Lung (tissue), 12 donors: ENCODE data around the gene CAMK1D. TPM values are rescaled to one million over a fixed set of nuclear protein-coding genes. Genes with fewer than 3 reads are reported as not detected.

Source experiments
- ATAC-seq: fragments of 200-7000 bp; cut with Tn5 transposase; one replicate; pipeline ENCODE4 v1.9.1; 2020; ENCODE audit warnings: moderate number of reproducible peaks; ENCODE audit not compliant: insufficient read depth, low FRiP score
- DNase-seq, 3 donors: peaks; one replicate each; pipeline ENCODE4 v3.0.0-alpha.2; 2013 to 2017
- H3K27ac ChIP-seq, 2 donors: one replicate each; pipeline ENCODE4 v1.5.1; 2013; ENCODE audit warnings: mild to moderate bottlenecking in 2 of 2, moderate library complexity in 2 of 2, control low read depth in 1 of 2, inconsistent platforms in 1 of 2, low read depth in 1 of 2, low read length in 1 of 2
- H3K27me3 ChIP-seq, 3 donors: one replicate each; pipeline ENCODE4 v1.5.1; 2013; ENCODE audit warnings: low read length in 2 of 3; ENCODE audit not compliant: control insufficient read depth in 3 of 3, insufficient read depth in 3 of 3
- H3K36me3 ChIP-seq, 4 donors: one replicate each; pipeline ENCODE4 v1.5.1; 2013; ENCODE audit warnings: low read length in 4 of 4, mild to moderate bottlenecking in 1 of 4, moderate library complexity in 1 of 4; ENCODE audit not compliant: control insufficient read depth in 4 of 4, insufficient read depth in 4 of 4
- H3K4me1 ChIP-seq, 5 donors: one replicate each; pipeline ENCODE4 v1.5.1; 2013; ENCODE audit warnings: low read length in 5 of 5, mild to moderate bottlenecking in 2 of 5, moderate library complexity in 1 of 5; ENCODE audit not compliant: control insufficient read depth in 5 of 5, insufficient read depth in 5 of 5
- H3K4me3 ChIP-seq: one replicate; pipeline ENCODE4 v1.5.1; 2013; ENCODE audit warnings: mild to moderate bottlenecking, control low read depth, moderate library complexity
- H3K9ac ChIP-seq, 2 donors: one replicate each; pipeline ENCODE4 v1.5.1; 2013; ENCODE audit warnings: low read length in 2 of 2, control low read depth in 1 of 2; ENCODE audit not compliant: insufficient read depth in 1 of 2
- H3K9me3 ChIP-seq, 4 donors: one replicate each; pipeline ENCODE4 v1.5.1; 2013; ENCODE audit warnings: low read length in 3 of 4, mild to moderate bottlenecking in 1 of 4, moderate library complexity in 1 of 4; ENCODE audit not compliant: control insufficient read depth in 4 of 4, insufficient read depth in 3 of 4
- WGBS, 2 donors: extraction: QIAGEN DNeasy Blood & Tissue Kit; methylation state at CpG; one replicate each; pipeline ENCODE4 v1.1.7; 2013; 5-methylcytosine and 5-hydroxymethylcytosine counted together
- polyA plus RNA-seq, 2 donors: library from polyadenylated mRNA; stranded (reverse); fragments of 200-250 nt; gene quantifications; one replicate each; pipeline ENCODE4 v1.2.1, GENCODE V29; 2013
- total RNA-seq, 2 donors: library from RNA; depleted of rRNA in 1 of 2; stranded (reverse); fragments of >200 nt in 1 of 2; gene quantifications; one replicate each; pipeline ENCODE4 v1.2.1, GENCODE V29; 2014 to 2021
- TF ChIP-seq, protein P1 (sequence below): IDR thresholded peaks from 2 replicates; pipeline ENCODE4 v1.5.1; 2012; ENCODE audit warnings: mild to moderate bottlenecking; ENCODE audit errors: control extremely low read depth, extremely low read depth
- donor health status: control.
- donor health status: control.
- donor health status: Bipolar disorder and iron deficiency.
- donor health status: healthy.
- donor health status: DM: yes; HTN: yes; CAD: no.

CAMK1D gene
- total and polyA plus RNA-seq, 4 donors: 3.2 to 37.4 (median 7.0) TPM

DNA sequence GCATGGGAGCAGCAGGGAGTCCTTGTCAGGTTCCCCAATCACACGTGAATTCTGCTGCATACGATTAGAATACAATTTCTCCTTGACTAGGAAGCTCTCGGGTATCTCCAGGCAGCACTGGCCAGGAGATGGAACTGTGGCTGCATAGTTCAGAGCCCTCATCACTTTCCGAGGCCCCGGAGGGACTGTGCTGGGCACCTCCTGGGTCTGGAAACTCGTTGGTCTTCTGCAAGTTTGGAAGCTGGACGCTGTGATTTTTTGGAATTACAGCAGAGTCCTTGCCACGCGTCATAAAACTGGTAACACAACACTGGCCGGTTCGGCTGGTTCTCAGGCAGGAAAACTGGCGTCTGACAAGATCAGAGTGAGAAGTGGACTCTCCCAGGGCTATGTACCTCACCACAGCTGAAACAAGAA is 436.1 kb downstream of the CAMK1D start:
- Histone ChIP-seq H3K4me3 (no peak overlapping the region), H3K27ac (no peak overlapping the region), H3K9me3 (peaks cover 0 to 2% (median 0%) of the 10 kb centered on the region in 4 donors), H3K36me3 (no peaks in the 10 kb centered on the region), H3K27me3 (peaks cover 0 to 10% (median 0%) of the 10 kb centered on the region in 3 donors), H3K9ac (no peak overlapping the region), H3K4me1 (peaks cover 0 to 8% (median 0%) of the 10 kb centered on the region in 5 donors)
- TF ChIP-seq, protein P1, sequence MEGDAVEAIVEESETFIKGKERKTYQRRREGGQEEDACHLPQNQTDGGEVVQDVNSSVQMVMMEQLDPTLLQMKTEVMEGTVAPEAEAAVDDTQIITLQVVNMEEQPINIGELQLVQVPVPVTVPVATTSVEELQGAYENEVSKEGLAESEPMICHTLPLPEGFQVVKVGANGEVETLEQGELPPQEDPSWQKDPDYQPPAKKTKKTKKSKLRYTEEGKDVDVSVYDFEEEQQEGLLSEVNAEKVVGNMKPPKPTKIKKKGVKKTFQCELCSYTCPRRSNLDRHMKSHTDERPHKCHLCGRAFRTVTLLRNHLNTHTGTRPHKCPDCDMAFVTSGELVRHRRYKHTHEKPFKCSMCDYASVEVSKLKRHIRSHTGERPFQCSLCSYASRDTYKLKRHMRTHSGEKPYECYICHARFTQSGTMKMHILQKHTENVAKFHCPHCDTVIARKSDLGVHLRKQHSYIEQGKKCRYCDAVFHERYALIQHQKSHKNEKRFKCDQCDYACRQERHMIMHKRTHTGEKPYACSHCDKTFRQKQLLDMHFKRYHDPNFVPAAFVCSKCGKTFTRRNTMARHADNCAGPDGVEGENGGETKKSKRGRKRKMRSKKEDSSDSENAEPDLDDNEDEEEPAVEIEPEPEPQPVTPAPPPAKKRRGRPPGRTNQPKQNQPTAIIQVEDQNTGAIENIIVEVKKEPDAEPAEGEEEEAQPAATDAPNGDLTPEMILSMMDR: no peak
- ATAC-seq (no peak), DNase-seq (no peak)
- WGBS, 2 donors: 68 to 83% methylated on average over 12 of the region's 12 CpGs

DNA sequence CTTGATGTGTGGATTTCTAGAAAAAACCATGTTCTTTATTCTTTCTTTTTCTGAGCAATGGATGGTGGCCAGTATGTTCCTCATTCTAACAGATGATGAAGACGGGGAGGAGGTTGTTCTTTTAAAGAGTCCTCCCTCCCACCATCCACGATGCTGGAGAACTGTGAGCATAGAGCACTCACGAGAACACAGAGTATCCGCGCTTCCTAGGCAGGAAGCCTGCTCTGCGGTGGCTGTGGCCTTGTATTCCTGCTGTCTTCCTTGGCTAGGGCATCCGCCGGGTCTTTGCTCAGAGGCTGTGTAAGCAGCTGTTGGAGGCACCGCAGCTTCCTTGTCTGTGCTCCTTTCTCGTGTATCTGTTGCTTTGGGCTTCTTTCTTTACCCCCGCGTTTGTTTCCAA is 437.9 kb downstream of the CAMK1D start:
- H3K27me3 ChIP-seq: peaks cover 0 to 7% (median 0%) of the 10 kb centered on the region in 3 donors
- DNase-seq (no peak), ATAC-seq (no peak)
- H3K4me1 ChIP-seq: peaks cover 0 to 8% (median 0%) of the 10 kb centered on the region in 5 donors
- H3K9ac ChIP-seq: no peak overlapping the region
- no peak overlapping the region for H3K4me3 ChIP-seq
- TF ChIP-seq, protein P1: no peak
- no peaks in the 10 kb centered on the region for H3K36me3 ChIP-seq
- H3K27ac ChIP-seq: no peak overlapping the region
- 86 to 90% methylated on average over 12 of the region's 12 CpGs for WGBS, 2 donors
- peaks cover 0 to 4% (median 1%) of the 10 kb centered on the region in 4 donors for H3K9me3 ChIP-seq

DNA sequence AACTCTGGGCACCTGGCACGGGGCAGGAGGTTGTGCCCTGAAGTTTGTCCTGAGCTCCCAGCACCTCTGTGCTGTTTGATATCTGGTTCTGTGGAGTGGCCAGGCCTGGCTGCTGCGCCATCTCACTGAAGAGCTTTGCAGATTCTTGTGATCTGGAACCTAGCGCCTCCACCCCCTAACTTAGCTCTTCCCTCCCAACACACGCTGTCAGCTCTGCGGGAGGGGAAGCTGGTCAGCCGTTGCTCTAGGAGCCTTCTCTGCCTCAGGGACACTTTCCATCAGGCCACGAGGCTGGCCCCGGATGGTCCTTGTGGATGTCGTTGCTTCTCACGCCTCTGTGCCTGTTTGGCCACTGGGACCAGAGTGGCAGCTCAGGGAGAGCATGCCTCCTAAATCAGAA is 438.9 kb downstream of the CAMK1D start:
- no peak for ATAC-seq
- 89 to 90% methylated on average over 10 of the region's 10 CpGs for WGBS, 2 donors
- peaks cover 0 to 3% (median 0%) of the 10 kb centered on the region in 3 donors for H3K27me3 ChIP-seq
- H3K36me3 ChIP-seq: peaks cover 0 to 2% (median 0%) of the 10 kb centered on the region in 4 donors
- peaks cover 0 to 4% (median 0%) of the 10 kb centered on the region in 5 donors for H3K4me1 ChIP-seq
- no peak overlapping the region for H3K9ac ChIP-seq
- H3K9me3 ChIP-seq: peaks cover 0 to 4% (median 1%) of the 10 kb centered on the region in 4 donors
- H3K27ac ChIP-seq: no peak overlapping the region
- TF ChIP-seq, protein P1: no peak
- no peak overlapping the region for H3K4me3 ChIP-seq
- DNase-seq: no peak

DNA sequence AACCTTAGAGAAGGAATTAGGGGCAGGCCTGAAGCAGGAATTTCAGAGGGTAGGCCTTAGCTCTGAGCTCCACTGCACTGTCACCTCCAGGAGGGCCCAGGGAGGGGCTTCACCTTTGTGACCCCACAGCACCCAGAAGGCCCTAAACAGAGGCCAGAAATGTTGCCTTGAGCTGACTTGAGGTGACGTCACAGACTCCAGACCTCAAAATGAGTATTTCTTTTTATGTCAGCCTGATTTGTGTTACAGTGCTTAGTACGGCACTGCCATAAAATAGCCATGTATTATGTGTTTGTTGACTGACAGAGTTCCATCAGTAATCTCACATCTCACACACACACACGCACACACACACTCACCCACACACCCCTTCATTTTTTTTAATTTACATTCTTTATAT is 440.9 kb downstream of the CAMK1D start:
- DNase-seq: no peak
- Histone ChIP-seq H3K9ac (no peak overlapping the region), H3K36me3 (peaks cover 0 to 2% (median 0%) of the 10 kb centered on the region in 4 donors), H3K27ac (no peak overlapping the region), H3K4me3 (no peak overlapping the region), H3K27me3 (no peaks in the 10 kb centered on the region), H3K4me1 (peaks cover 0 to 4% (median 0%) of the 10 kb centered on the region in 5 donors), H3K9me3 (peaks cover 0 to 4% (median 2%) of the 10 kb centered on the region in 4 donors)
- 84 to 89% methylated on average over 3 of the region's 3 CpGs for WGBS, 2 donors
- TF ChIP-seq, protein P1: no peak
- no peak for ATAC-seq
